T-cell (primary cell): Measurements from ENCODE around the gene LAMA3. TPM values are rescaled to one million over a fixed set of nuclear protein-coding genes. Genes with fewer than 3 reads are reported as not detected.

Experiments used
- ATAC-seq, 4 experiments: fragments of 200-7000 bp in 3 of 4; fragments of 150-1000 bp in 1 of 4; cut with Tn5 transposase; replicated peaks in 1 of 4; 1 replicate in 3 of 4; 2 replicates in 1 of 4; pipeline ENCODE4 v1.10.0; 2021; ENCODE audit warnings: moderate library complexity in 3 of 4, mild to moderate bottlenecking in 2 of 4, moderate number of reproducible peaks in 1 of 4
- CTCF ChIA-PET, 2 donors: fragments of 300-600 bp; sonication (Branson Sonifier 250); formaldehyde crosslinking; loops; one replicate each; lab custom pipeline; 2022; ENCODE audit warnings: antibody characterized with exemption in 2 of 2; lab: Charles Lee
- POLR2A ChIA-PET, 2 donors: fragments of 300-600 bp; sonication (Branson Sonifier 250); formaldehyde crosslinking; loops; one replicate each; lab custom pipeline; 2022; ENCODE audit warnings: antibody characterized with exemption in 2 of 2; lab: Charles Lee
- DNase-seq, 35 experiments: peaks; one replicate each; pipeline versions ENCODE4 v3.0.0 to v3.0.0-alpha.2; 2013 to 2023
- H3K27ac ChIP-seq: one replicate; pipeline ENCODE4 v1.5.1; 2013; ENCODE audit warnings: low read length
- H3K27me3 ChIP-seq, 2 experiments: replicated peaks in 1 of 2; 1 replicate in 1 of 2; 2 replicates in 1 of 2; pipeline versions ENCODE4 v1.6.1 to v1.7.0; 2013; ENCODE audit warnings: low read length in 1 of 2, mixed read lengths in 1 of 2; ENCODE audit not compliant: control insufficient read depth in 2 of 2, insufficient read depth in 2 of 2; ENCODE audit errors: extremely low read depth in 1 of 2
- H3K36me3 ChIP-seq, 2 donors: 1 replicate in 1 of 2; 2 replicates in 1 of 2; pipeline versions ENCODE4 v1.6.1 to v1.7.0; 2013; ENCODE audit warnings: low read length in 1 of 2; ENCODE audit not compliant: control insufficient read depth in 2 of 2, insufficient read depth in 1 of 2; ENCODE audit errors: extremely low read depth in 1 of 2
- H3K4me1 ChIP-seq, 2 experiments: 1 replicate in 1 of 2; 2 replicates in 1 of 2; pipeline versions ENCODE4 v1.6.1 to v1.7.0; 2013; ENCODE audit warnings: low read length in 2 of 2, mixed read lengths in 1 of 2; ENCODE audit not compliant: insufficient read depth in 2 of 2, control insufficient read depth in 1 of 2; ENCODE audit errors: extremely low read depth in 1 of 2
- H3K4me3 ChIP-seq, 2 donors: 1 replicate in 1 of 2; 2 replicates in 1 of 2; pipeline versions ENCODE4 v1.5.1 to v1.7.0; 2013; ENCODE audit warnings: mild to moderate bottlenecking in 2 of 2, low read length in 1 of 2, moderate library complexity in 1 of 2; ENCODE audit not compliant: control insufficient read depth in 1 of 2; ENCODE audit errors: extremely low read depth in 1 of 2
- H3K9me3 ChIP-seq: 2 replicates; pipeline ENCODE4 v1.7.0; 2013
- H3K27ac Mint-ChIP-seq, 2 donors: one replicate each; pipeline ENCODE4 v1.8.0; 2020 to 2021; ENCODE audit warnings: mild to moderate bottlenecking in 2 of 2, mixed read lengths in 2 of 2
- H3K27me3 Mint-ChIP-seq, 2 donors: one replicate each; pipeline ENCODE4 v1.8.0; 2021 to 2022; ENCODE audit warnings: mixed read lengths in 2 of 2
- H3K36me3 Mint-ChIP-seq: one replicate; pipeline ENCODE4 v1.8.0; 2021; ENCODE audit warnings: mixed read lengths
- H3K4me1 Mint-ChIP-seq, 3 donors: one replicate each; pipeline ENCODE4 v1.8.0; 2020 to 2022; ENCODE audit warnings: mixed read lengths in 3 of 3, mild to moderate bottlenecking in 1 of 3
- H3K4me3 Mint-ChIP-seq, 3 donors: one replicate each; pipeline ENCODE4 v1.8.0; 2020 to 2022; ENCODE audit warnings: mild to moderate bottlenecking in 3 of 3, mixed read lengths in 3 of 3, moderate library complexity in 3 of 3
- H3K9me3 Mint-ChIP-seq, 3 donors: one replicate each; pipeline ENCODE4 v1.8.0; 2020 to 2022; ENCODE audit warnings: mixed read lengths in 3 of 3
- WGBS: methylation state at CpG from one replicate; pipeline ENCODE4 v1.1.5; 2013; ENCODE audit warnings: missing lambda C conversion rate; ENCODE audit not compliant: insufficient coverage; 5-methylcytosine and 5-hydroxymethylcytosine counted together
- total RNA-seq, 35 experiments: library from RNA in 6 of 35; stranded (reverse) in 6 of 35; fragments of 120-200 nt in 1 of 35; gene quantifications; one replicate each; pipeline versions ENCODE4 v1.2.1 to v1.2.4 and lab custom pipeline; 2013 to 2026

The LAMA3 gene
- total RNA-seq, 5 donors from 2014 or later (not counting 1 experiment from before 2014, with no cell fraction given): 0.20 to 0.44 (median 0.26) TPM; not detected in 2

- ChIA-PET POLR2A (no interaction called here), CTCF (no interaction called here)
- H3K36me3 ChIP-seq: no peaks in the 10 kb centered on the region
- peaks cover 0 to 3% of the 10 kb centered on the region in 2 experiments for H3K27me3 ChIP-seq
- H3K27ac ChIP-seq: no peak overlapping the region
- no peak overlapping the region for H3K4me3 ChIP-seq
- no peak overlapping the region for H3K27ac Mint-ChIP-seq
- 92% methylated on average over 3 of the region's 8 CpGs for WGBS
- DNase-seq (no peak), ATAC-seq (no peak)
- no peaks in the 10 kb centered on the region for H3K9me3 ChIP-seq
- H3K36me3 Mint-ChIP-seq: no peaks in the 10 kb centered on the region
- H3K9me3 Mint-ChIP-seq: no peaks in the 10 kb centered on the region
- H3K27me3 Mint-ChIP-seq: peaks cover 3 to 6% of the 10 kb centered on the region in 2 donors
- no peak overlapping the region for H3K4me3 Mint-ChIP-seq
- no peaks in the 10 kb centered on the region for H3K4me1 ChIP-seq
- peaks cover 0 to 7% (median 7%) of the 10 kb centered on the region in 3 donors for H3K4me1 Mint-ChIP-seq
These were observed 20.0 kb upstream of the LAMA3 start for GRCh38 chr18:23669202-23669766.

GRCh38 chr18:23669804-23670405, 19.3 kb upstream of the LAMA3 start:
- Mint-ChIP-seq H3K27ac (no peak overlapping the region), H3K27me3 (peaks cover 3 to 6% of the 10 kb centered on the region in 2 donors), H3K9me3 (no peaks in the 10 kb centered on the region), H3K4me3 (no peak overlapping the region), H3K4me1 (peaks cover 0 to 7% (median 3%) of the 10 kb centered on the region in 3 donors), H3K36me3 (no peaks in the 10 kb centered on the region)
- Histone ChIP-seq H3K4me1 (no peaks in the 10 kb centered on the region), H3K27me3 (peaks cover 0 to 3% of the 10 kb centered on the region in 2 experiments), H3K4me3 (no peak overlapping the region), H3K36me3 (no peaks in the 10 kb centered on the region), H3K27ac (no peak overlapping the region), H3K9me3 (no peaks in the 10 kb centered on the region)
- ATAC-seq: no peak
- 100% methylated on average over 1 of the region's 4 CpGs for WGBS
- DNase-seq: no peak
- ChIA-PET POLR2A (no interaction called here), CTCF (no interaction called here)

- CTCF ChIA-PET: no interaction called here
- no peak overlapping the region for H3K27ac ChIP-seq
These were observed 17.7 kb upstream of the LAMA3 start for GRCh38 chr18:23671564-23671963.

GRCh38 chr18:23673725-23674124, 15.5 kb upstream of the LAMA3 start:
- DNase-seq (no peak), ATAC-seq (no peak)
- no peak overlapping the region for H3K27ac Mint-ChIP-seq
- no CpG with 5 or more reads among the region's 1 CpG for WGBS
- H3K36me3 Mint-ChIP-seq: no peaks in the 10 kb centered on the region
- H3K27me3 Mint-ChIP-seq: peaks cover 8 to 11% of the 10 kb centered on the region in 2 donors
- Histone ChIP-seq H3K4me1 (no peaks in the 10 kb centered on the region), H3K27ac (no peak overlapping the region), H3K27me3 (peaks cover 0 to 9% of the 10 kb centered on the region in 2 experiments), H3K4me3 (no peak overlapping the region), H3K9me3 (no peaks in the 10 kb centered on the region), H3K36me3 (no peaks in the 10 kb centered on the region)
- no peak overlapping the region for H3K4me3 Mint-ChIP-seq
- no peaks in the 10 kb centered on the region for H3K4me1 Mint-ChIP-seq
- no peaks in the 10 kb centered on the region for H3K9me3 Mint-ChIP-seq
- CTCF ChIA-PET: no interaction called here
- POLR2A ChIA-PET: no interaction called here

More at GRCh38 chr18:23671564-23671963, 17.7 kb upstream of the LAMA3 start:
- no peak overlapping the region for H3K4me3 ChIP-seq
- POLR2A ChIA-PET: no interaction called here
- no peaks in the 10 kb centered on the region for H3K36me3 ChIP-seq
- DNase-seq: no peak
- Mint-ChIP-seq H3K27me3 (peaks cover 3 to 6% of the 10 kb centered on the region in 2 donors), H3K27ac (no peak overlapping the region), H3K4me1 (no peaks in the 10 kb centered on the region), H3K4me3 (no peak overlapping the region), H3K9me3 (no peaks in the 10 kb centered on the region), H3K36me3 (no peaks in the 10 kb centered on the region)
- H3K4me1 ChIP-seq: no peaks in the 10 kb centered on the region
- no peaks in the 10 kb centered on the region for H3K9me3 ChIP-seq
- no peak for ATAC-seq
- H3K27me3 ChIP-seq: peaks cover 0 to 7% of the 10 kb centered on the region in 2 experiments
- WGBS: 91% methylated on average over 1 of the region's 1 CpG

- no peak overlapping the region for H3K27ac ChIP-seq
- Mint-ChIP-seq H3K4me3 (no peak overlapping the region), H3K4me1 (no peaks in the 10 kb centered on the region), H3K36me3 (no peaks in the 10 kb centered on the region), H3K27me3 (peaks cover 15 to 22% of the 10 kb centered on the region in 2 donors), H3K27ac (no peak overlapping the region), H3K9me3 (no peaks in the 10 kb centered on the region)
- H3K36me3 ChIP-seq: no peaks in the 10 kb centered on the region
- POLR2A ChIA-PET: interaction anchor here in 1 of 2 donors (0.8 kb wide), 1 partner anchor 450 kb away, joined by 5 read pairs; no protein-coding TSS in a partner anchor
- no peaks in the 10 kb centered on the region for H3K4me1 ChIP-seq
- peaks cover 0 to 17% of the 10 kb centered on the region in 2 experiments for H3K27me3 ChIP-seq
- CTCF ChIA-PET: interaction anchor here (0.5 to 0.9 kb wide), 2 partner anchors 16 to 751 kb away, joined by 3 read pairs; no protein-coding TSS in a partner anchor
- DNase-seq (no peak), ATAC-seq (no peak)
- no peaks in the 10 kb centered on the region for H3K9me3 ChIP-seq
- H3K4me3 ChIP-seq: no peak overlapping the region
These were observed 14.0 kb upstream of the LAMA3 start for GRCh38 chr18:23675236-23675635.

- Mint-ChIP-seq H3K36me3 (no peaks in the 10 kb centered on the region), H3K27me3 (peaks cover 19 to 24% of the 10 kb centered on the region in 2 donors), H3K4me1 (no peaks in the 10 kb centered on the region), H3K9me3 (no peaks in the 10 kb centered on the region), H3K4me3 (no peak overlapping the region), H3K27ac (no peak overlapping the region)
- H3K27me3 ChIP-seq: peaks cover 0 to 18% of the 10 kb centered on the region in 2 experiments
- ChIA-PET POLR2A (interaction anchor here in 1 of 2 donors (0.8 kb wide), 1 partner anchor 451 kb away, joined by 5 read pairs; no protein-coding TSS in a partner anchor), CTCF (interaction anchor here in 1 of 2 donors (0.7 to 0.9 kb wide), 2 partner anchors 15 to 291 kb away, joined by 3 read pairs; no protein-coding TSS in a partner anchor)
- DNase-seq (no peak), ATAC-seq (no peak)
- H3K27ac ChIP-seq: no peak overlapping the region
- H3K9me3 ChIP-seq: no peaks in the 10 kb centered on the region
- H3K4me3 ChIP-seq: no peak overlapping the region
- WGBS: no CpG with 5 or more reads among the region's 3 CpGs
- H3K36me3 ChIP-seq: no peaks in the 10 kb centered on the region
- H3K4me1 ChIP-seq: no peaks in the 10 kb centered on the region
These were observed 13.4 kb upstream of the LAMA3 start for GRCh38 chr18:23675896-23676295.
